Ishikawa (cell line): ENCODE data around the gene EEFSEC.

ENCODE experiments used
- CEBPB ChIP-seq: IDR thresholded peaks from 2 replicates; pipeline ENCODE4 v1.6.1; 2012
- CREB1 ChIP-seq: IDR thresholded peaks from 2 replicates; pipeline ENCODE4 v1.6.1; 2012; ENCODE audit warnings: low read depth
- EGR1 ChIP-seq: IDR thresholded peaks from 2 replicates; pipeline ENCODE4 v1.6.1; 2012
- EP300 ChIP-seq: IDR thresholded peaks from 2 replicates; pipeline ENCODE4 v1.6.1; 2012; ENCODE audit warnings: borderline replicate concordance
- FOXM1 ChIP-seq: IDR thresholded peaks from 2 replicates; pipeline ENCODE4 v1.6.1; 2012; ENCODE audit warnings: low read depth, borderline replicate concordance
- NFIC ChIP-seq: IDR thresholded peaks from 2 replicates; pipeline ENCODE4 v1.6.1; 2012
- RAD21 ChIP-seq: IDR thresholded peaks from 2 replicates; pipeline ENCODE4 v1.6.1; 2012; ENCODE audit warnings: low read depth
- TAF1 ChIP-seq: IDR thresholded peaks from 2 replicates; pipeline ENCODE4 v1.6.1; 2012; ENCODE audit warnings: low read depth, mild to moderate bottlenecking
- TCF12 ChIP-seq: IDR thresholded peaks from 2 replicates; pipeline ENCODE4 v1.6.1; 2012; ENCODE audit warnings: low read depth
- TEAD4 ChIP-seq: IDR thresholded peaks from 2 replicates; pipeline ENCODE4 v1.6.1; 2012
- YY1 ChIP-seq: IDR thresholded peaks from 2 replicates; pipeline ENCODE4 v1.6.1; 2012; ENCODE audit warnings: low read depth
- ZBTB7A ChIP-seq: IDR thresholded peaks from 2 replicates; pipeline ENCODE4 v1.6.1; 2012; ENCODE audit warnings: low read depth
- TF ChIP-seq, protein P1 (sequence below): IDR thresholded peaks from 2 replicates; pipeline ENCODE4 v1.6.1; 2012; ENCODE audit warnings: low read depth, mild to moderate bottlenecking
- TF ChIP-seq, protein P2 (sequence below): IDR thresholded peaks from 2 replicates; pipeline ENCODE4 v1.6.1; 2012
- TF ChIP-seq, protein P3 (sequence below): IDR thresholded peaks from 2 replicates; pipeline ENCODE4 v1.6.1; 2012

The EEFSEC gene

DNA sequence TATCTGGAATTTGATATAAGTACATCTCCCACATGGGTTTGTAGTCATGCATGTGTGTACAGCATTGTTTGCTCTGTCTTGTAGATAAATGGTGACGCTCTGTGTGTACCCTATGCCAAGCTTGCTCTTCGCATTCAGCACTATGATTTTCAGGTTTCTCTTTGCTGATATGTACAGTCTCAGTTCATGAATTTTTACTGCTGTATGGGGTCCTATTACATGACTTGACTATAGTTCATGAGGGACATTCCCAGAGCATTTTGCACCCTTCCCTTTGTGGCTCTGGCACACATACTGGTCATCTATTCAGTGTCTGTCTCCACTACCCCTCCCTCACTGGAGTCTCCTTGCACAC lies 132.7 kb downstream of the EEFSEC start:
- TF ChIP-seq EGR1: no peak
- TF ChIP-seq, protein P1, sequence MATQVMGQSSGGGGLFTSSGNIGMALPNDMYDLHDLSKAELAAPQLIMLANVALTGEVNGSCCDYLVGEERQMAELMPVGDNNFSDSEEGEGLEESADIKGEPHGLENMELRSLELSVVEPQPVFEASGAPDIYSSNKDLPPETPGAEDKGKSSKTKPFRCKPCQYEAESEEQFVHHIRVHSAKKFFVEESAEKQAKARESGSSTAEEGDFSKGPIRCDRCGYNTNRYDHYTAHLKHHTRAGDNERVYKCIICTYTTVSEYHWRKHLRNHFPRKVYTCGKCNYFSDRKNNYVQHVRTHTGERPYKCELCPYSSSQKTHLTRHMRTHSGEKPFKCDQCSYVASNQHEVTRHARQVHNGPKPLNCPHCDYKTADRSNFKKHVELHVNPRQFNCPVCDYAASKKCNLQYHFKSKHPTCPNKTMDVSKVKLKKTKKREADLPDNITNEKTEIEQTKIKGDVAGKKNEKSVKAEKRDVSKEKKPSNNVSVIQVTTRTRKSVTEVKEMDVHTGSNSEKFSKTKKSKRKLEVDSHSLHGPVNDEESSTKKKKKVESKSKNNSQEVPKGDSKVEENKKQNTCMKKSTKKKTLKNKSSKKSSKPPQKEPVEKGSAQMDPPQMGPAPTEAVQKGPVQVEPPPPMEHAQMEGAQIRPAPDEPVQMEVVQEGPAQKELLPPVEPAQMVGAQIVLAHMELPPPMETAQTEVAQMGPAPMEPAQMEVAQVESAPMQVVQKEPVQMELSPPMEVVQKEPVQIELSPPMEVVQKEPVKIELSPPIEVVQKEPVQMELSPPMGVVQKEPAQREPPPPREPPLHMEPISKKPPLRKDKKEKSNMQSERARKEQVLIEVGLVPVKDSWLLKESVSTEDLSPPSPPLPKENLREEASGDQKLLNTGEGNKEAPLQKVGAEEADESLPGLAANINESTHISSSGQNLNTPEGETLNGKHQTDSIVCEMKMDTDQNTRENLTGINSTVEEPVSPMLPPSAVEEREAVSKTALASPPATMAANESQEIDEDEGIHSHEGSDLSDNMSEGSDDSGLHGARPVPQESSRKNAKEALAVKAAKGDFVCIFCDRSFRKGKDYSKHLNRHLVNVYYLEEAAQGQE: no peak
- TF ChIP-seq TAF1: no peak
- TF ChIP-seq YY1: no peak
- TF ChIP-seq CREB1: no peak
- no peak for TF ChIP-seq CEBPB

DNA sequence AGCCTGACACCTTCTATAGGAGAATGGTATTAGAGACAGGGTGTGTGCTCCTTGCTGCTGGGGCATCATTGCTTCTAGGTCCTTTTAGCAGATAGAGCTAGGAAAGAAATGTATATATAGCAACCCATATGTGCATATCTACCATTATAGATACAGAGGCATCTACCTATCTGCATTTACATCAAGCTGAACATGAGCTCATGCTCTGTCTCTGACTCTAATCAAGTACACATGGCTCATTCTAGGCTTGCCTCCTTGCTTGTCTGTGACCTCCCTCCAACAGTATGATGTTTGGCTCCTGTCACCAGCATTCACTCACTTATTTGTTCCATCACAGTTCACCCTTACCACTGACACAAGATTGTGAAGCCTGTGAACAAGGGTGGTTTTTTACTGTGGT lies 133.4 kb downstream of the EEFSEC start:
- TF ChIP-seq TCF12: no peak

DNA sequence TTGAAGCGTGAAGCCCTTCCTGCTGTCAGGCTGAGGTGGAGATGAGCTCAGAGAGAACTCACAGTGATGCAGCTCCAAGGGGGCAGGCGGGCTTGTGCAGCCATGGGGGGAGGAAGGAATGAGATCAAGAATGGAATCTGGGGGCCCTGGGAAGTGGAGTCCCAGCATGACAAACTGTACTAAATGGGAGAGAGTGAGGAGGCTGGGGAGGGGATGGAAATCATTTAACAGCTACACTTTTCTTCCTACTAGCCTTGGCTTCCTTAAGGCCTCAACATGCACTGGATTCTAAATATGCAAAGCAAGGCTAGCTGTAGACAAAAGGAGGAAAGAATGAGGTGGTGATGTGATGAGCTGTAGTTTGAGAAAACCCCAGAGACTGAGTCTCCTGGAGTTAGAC lies 133.9 kb downstream of the EEFSEC start:
- TF ChIP-seq RAD21: no peak
- TF ChIP-seq TEAD4: no peak
- TF ChIP-seq, protein P1: no peak
- no peak for TF ChIP-seq CREB1
- TF ChIP-seq, protein P2, sequence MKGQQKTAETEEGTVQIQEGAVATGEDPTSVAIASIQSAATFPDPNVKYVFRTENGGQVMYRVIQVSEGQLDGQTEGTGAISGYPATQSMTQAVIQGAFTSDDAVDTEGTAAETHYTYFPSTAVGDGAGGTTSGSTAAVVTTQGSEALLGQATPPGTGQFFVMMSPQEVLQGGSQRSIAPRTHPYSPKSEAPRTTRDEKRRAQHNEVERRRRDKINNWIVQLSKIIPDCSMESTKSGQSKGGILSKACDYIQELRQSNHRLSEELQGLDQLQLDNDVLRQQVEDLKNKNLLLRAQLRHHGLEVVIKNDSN: no peak
- TF ChIP-seq ZBTB7A: no peak
- no peak for TF ChIP-seq TCF12
- TF ChIP-seq NFIC: no peak
- no peak for TF ChIP-seq CEBPB
- TF ChIP-seq TAF1: no peak
- TF ChIP-seq FOXM1: no peak
- TF ChIP-seq EP300: no peak
- TF ChIP-seq YY1: no peak
- TF ChIP-seq EGR1: no peak
- TF ChIP-seq, protein P3, sequence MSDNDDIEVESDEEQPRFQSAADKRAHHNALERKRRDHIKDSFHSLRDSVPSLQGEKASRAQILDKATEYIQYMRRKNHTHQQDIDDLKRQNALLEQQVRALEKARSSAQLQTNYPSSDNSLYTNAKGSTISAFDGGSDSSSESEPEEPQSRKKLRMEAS: no peak

DNA sequence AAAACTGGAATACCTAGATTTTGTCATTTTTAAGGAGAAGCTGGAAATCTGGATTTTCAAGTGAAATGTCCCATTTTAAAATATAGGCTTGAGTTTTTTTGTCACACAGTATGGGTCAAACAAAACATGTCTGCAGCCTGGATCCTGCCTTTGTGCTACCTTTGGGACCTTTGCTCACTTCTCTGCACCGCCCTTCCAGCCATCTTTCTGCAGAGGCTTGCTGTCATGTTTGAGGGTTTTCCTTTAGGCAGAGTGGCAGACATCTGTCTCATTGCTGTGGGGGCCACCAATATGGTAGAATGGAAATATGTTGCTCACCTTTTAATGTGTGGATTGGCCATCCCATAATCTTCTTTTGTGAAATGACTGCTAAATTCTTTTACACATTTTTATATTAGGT lies 136.3 kb downstream of the EEFSEC start:
- TF ChIP-seq, protein P1: no peak
- TF ChIP-seq FOXM1 (no peak), TAF1 (no peak), NFIC (no peak), RAD21 (no peak), EGR1 (no peak), TCF12 (no peak)
- TF ChIP-seq, protein P2: no peak

DNA sequence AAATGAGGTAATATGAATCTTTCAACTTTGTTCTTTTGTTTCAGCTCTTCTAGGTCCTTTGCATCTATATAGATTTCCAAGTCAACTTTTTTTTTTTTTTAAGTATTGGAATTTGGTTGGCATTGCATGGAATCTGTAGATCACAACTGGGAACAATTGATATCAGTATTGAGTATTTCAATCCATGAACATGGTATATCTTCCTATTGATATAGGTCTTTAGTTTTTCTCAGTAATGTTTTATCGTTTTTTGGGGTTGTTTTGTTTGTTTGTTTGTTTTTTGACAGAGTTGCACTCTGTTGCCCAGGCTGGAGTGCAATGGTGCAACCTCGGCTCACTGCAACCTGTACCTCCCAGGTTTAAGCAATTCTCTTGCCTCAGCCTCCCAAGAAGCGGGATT lies 137.2 kb downstream of the EEFSEC start:
- no peak for TF ChIP-seq CREB1
- no peak for TF ChIP-seq YY1
- TF ChIP-seq, protein P2: no peak
- TF ChIP-seq FOXM1: no peak
- no peak for TF ChIP-seq RAD21
- no peak for TF ChIP-seq ZBTB7A
- TF ChIP-seq TCF12: no peak
- no peak for TF ChIP-seq TAF1
- TF ChIP-seq EP300: no peak
- TF ChIP-seq EGR1: no peak
- TF ChIP-seq, protein P3: no peak
- TF ChIP-seq TEAD4: no peak
- no peak for TF ChIP-seq CEBPB
- no peak for TF ChIP-seq NFIC
- TF ChIP-seq, protein P1: no peak
